ENCODE results near the gene GAL3ST3. TPM values are rescaled to one million over a fixed set of nuclear protein-coding genes. Genes with fewer than 3 reads are reported as not detected.

Gene GAL3ST3
- total and polyA plus RNA-seq, 4 experiments from 2014 or later, result not detected

GRCh38 chr11:66070604-66071380 is 21.8 kb upstream of the GAL3ST3 start:
- Histone ChIP-seq H3K9me3 (ENCODE audit: control insufficient read depth in 1 of 2, low read length in 2 of 2) (no peaks in the 10 kb centered on the region), H3K27me3 (ENCODE audit: insufficient read depth, low read length) (no peaks in the 10 kb centered on the region), H3K27ac (ENCODE audit: low read depth, low read length) (peak overlapping the region; percentile 66), H3K4me1 (ENCODE audit: insufficient read depth, low read length) (peaks cover 59% of the 10 kb centered on the region), H3K4me3 (ENCODE audit: low read length in 2 of 2) (peak overlapping the region; percentile 59 to 98), H3K36me3 (ENCODE audit: insufficient read depth, low read length) (peaks cover 43% of the 10 kb centered on the region)
- Mint-ChIP-seq H3K4me3 (peak overlapping the region; percentile 91 to 98 (median 96)), H3K36me3 (peaks cover 33 to 76% of the 10 kb centered on the region in 2 donors), H3K4me1 (peaks cover 42 to 71% (median 55%) of the 10 kb centered on the region in 4 donors), H3K9me3 (peaks cover 0 to 2% (median 0%) of the 10 kb centered on the region in 8 donors), H3K27ac (peak overlapping the region; percentile 92 to 97 (median 93)), H3K27me3 (no peaks in the 10 kb centered on the region)
- ChIA-PET POLR2A (ENCODE audit: partially characterized antibody) (interaction anchor here (0.6 to 8.3 kb wide), 14 partner anchors 10 to 242 kb away, joined by 3 to 214 read pairs (median 15); partner anchors contain the start of genes BANF1, EIF1AD, GAL3ST3 and SF3B2), CTCF (ENCODE audit: partially characterized antibody) (interaction anchor here (1.0 to 14.8 kb wide), 8 partner anchors 10 to 63 kb away, joined by 3 to 231 read pairs (median 16); no protein-coding TSS in a partner anchor)
- intact Hi-C loops (cut with micrococcal nuclease), result loop anchor here (1.0 kb wide), 3 partner anchors 11 to 30 kb away; partner anchors contain the start of gene SF3B2
- peak in 2 of 5 donors; percentile 23 to 27 for DNase-seq

GRCh38 chr11:66069715-66070603 is 21.0 kb upstream of the GAL3ST3 start, which contains the start of gene PACS1:
Gene PACS1 (plus strand): TSS chr11:66070272. CDS start chr11:66070487, 215 bp downstream.
- Mint-ChIP-seq H3K9me3 (peaks cover 0 to 4% (median 0%) of the 10 kb centered on the region in 8 donors), H3K36me3 (peaks cover 39 to 75% of the 10 kb centered on the region in 2 donors), H3K27me3 (no peaks in the 10 kb centered on the region), H3K4me1 (peaks cover 44 to 69% (median 54%) of the 10 kb centered on the region in 4 donors), H3K27ac (peak within 1 kb of the TSS; percentile 93 to 99 (median 95)), H3K4me3 (peak within 1 kb of the TSS; percentile 91 to 98 (median 96))
- POLR2A ChIA-PET (ENCODE audit: partially characterized antibody), result interaction anchor here (1.2 to 8.3 kb wide), 13 partner anchors 11 to 243 kb away, joined by 3 to 214 read pairs (median 19); partner anchors contain the start of genes BANF1, EIF1AD, GAL3ST3 and SF3B2
- Histone ChIP-seq H3K4me3 (ENCODE audit: low read length in 2 of 2) (peak within 1 kb of the TSS; percentile 59 to 98), H3K27me3 (ENCODE audit: insufficient read depth, low read length) (no peaks in the 10 kb centered on the region), H3K9me3 (ENCODE audit: control insufficient read depth in 1 of 2, low read length in 2 of 2) (no peaks in the 10 kb centered on the region), H3K4me1 (ENCODE audit: insufficient read depth, low read length) (peaks cover 59% of the 10 kb centered on the region), H3K36me3 (ENCODE audit: insufficient read depth, low read length) (peaks cover 47% of the 10 kb centered on the region), H3K27ac (ENCODE audit: low read depth, low read length) (peak within 1 kb of the TSS; percentile 77)
- intact Hi-C loops (cut with micrococcal nuclease), result loop anchor here (1.0 to 2.0 kb wide), 2 partner anchors 18 to 57 kb away; partner anchors contain the start of gene SF3B2
- peak; percentile 71 to 81 (median 78) for DNase-seq
- CTCF ChIA-PET (ENCODE audit: partially characterized antibody), result interaction anchor here (0.8 to 14.8 kb wide), 15 partner anchors 11 to 210 kb away, joined by 3 to 231 read pairs (median 14); partner anchors contain the start of genes MUS81 and SF3B2

- H3K4me1 Mint-ChIP-seq, result peaks cover 40 to 67% (median 50%) of the 10 kb centered on the region in 4 donors
- H3K4me1 ChIP-seq (ENCODE audit: insufficient read depth, low read length), result peaks cover 54% of the 10 kb centered on the region
These were observed 20.2 kb upstream of the GAL3ST3 start for GRCh38 chr11:66068923-66069714.

GRCh38 chr11:66068154-66068821 is 19.3 kb upstream of the GAL3ST3 start:
- Histone ChIP-seq H3K36me3 (ENCODE audit: insufficient read depth, low read length) (peaks cover 53% of the 10 kb centered on the region), H3K27me3 (ENCODE audit: insufficient read depth, low read length) (no peaks in the 10 kb centered on the region), H3K4me1 (ENCODE audit: insufficient read depth, low read length) (peaks cover 48% of the 10 kb centered on the region), H3K9me3 (ENCODE audit: control insufficient read depth in 1 of 2, low read length in 2 of 2) (no peaks in the 10 kb centered on the region), H3K4me3 (ENCODE audit: low read length in 2 of 2) (no peak overlapping the region), H3K27ac (ENCODE audit: low read depth, low read length) (peak overlapping the region; percentile 77)
- intact Hi-C loops (cut with micrococcal nuclease), result loop anchor here (1.0 to 2.0 kb wide), 2 partner anchors 59 to 66 kb away; no protein-coding TSS in a partner anchor
- Mint-ChIP-seq H3K27me3 (no peaks in the 10 kb centered on the region), H3K4me3 (peak overlapping the region; percentile 52 to 96 (median 76)), H3K9me3 (peaks cover 0 to 5% (median 0%) of the 10 kb centered on the region in 8 donors), H3K27ac (peak overlapping the region; percentile 92 to 99 (median 93)), H3K36me3 (peaks cover 46 to 78% of the 10 kb centered on the region in 2 donors), H3K4me1 (peaks cover 39 to 67% (median 51%) of the 10 kb centered on the region in 4 donors)
- ChIA-PET CTCF (ENCODE audit: partially characterized antibody) (interaction anchor here (0.6 to 14.8 kb wide), 31 partner anchors 9 to 314 kb away, joined by 3 to 231 read pairs (median 4); partner anchors contain the start of genes FIBP, GAL3ST3, MUS81 and SF3B2), POLR2A (ENCODE audit: partially characterized antibody) (interaction anchor here (0.6 to 8.3 kb wide), 18 partner anchors 9 to 220 kb away, joined by 3 to 214 read pairs (median 5); partner anchors contain the start of genes CCDC85B, CFL1, GAL3ST3 and SF3B2)
- peak; percentile 71 to 76 (median 72) for DNase-seq

More at GRCh38 chr11:66068923-66069714, 20.2 kb upstream of the GAL3ST3 start:
- H3K9me3 ChIP-seq (ENCODE audit: control insufficient read depth in 1 of 2, low read length in 2 of 2), result no peaks in the 10 kb centered on the region
- POLR2A ChIA-PET (ENCODE audit: partially characterized antibody), result interaction anchor here (0.6 to 8.3 kb wide), 15 partner anchors 10 to 244 kb away, joined by 3 to 214 read pairs (median 5); partner anchors contain the start of genes CCDC85B, CFL1, GAL3ST3 and SF3B2
- CTCF ChIA-PET (ENCODE audit: partially characterized antibody), result interaction anchor here (0.6 to 14.8 kb wide), 28 partner anchors 10 to 236 kb away, joined by 3 to 231 read pairs (median 5); partner anchors contain the start of genes FIBP, GAL3ST3, MUS81 and SF3B2
- DNase-seq, result peak; percentile 31 to 64 (median 39)
- Mint-ChIP-seq H3K36me3 (peaks cover 41 to 77% of the 10 kb centered on the region in 2 donors), H3K9me3 (peaks cover 0 to 5% (median 0%) of the 10 kb centered on the region in 8 donors), H3K27ac (peak overlapping the region; percentile 92 to 99 (median 93)), H3K4me3 (peak overlapping the region; percentile 79 to 96 (median 88)), H3K27me3 (no peaks in the 10 kb centered on the region)
- intact Hi-C loops (cut with micrococcal nuclease), result loop anchor here (1.0 to 2.0 kb wide), 2 partner anchors 58 to 65 kb away; no protein-coding TSS in a partner anchor
- H3K27me3 ChIP-seq (ENCODE audit: insufficient read depth, low read length), result no peaks in the 10 kb centered on the region
- H3K4me3 ChIP-seq (ENCODE audit: low read length in 2 of 2), result peak overlapping the region in 1 of 2 donors; percentile 54
- H3K36me3 ChIP-seq (ENCODE audit: insufficient read depth, low read length), result peaks cover 49% of the 10 kb centered on the region
- H3K27ac ChIP-seq (ENCODE audit: low read depth, low read length), result peak overlapping the region; percentile 77

- POLR2A ChIA-PET (ENCODE audit: partially characterized antibody), result interaction anchor here (1.1 to 8.3 kb wide), 11 partner anchors 13 to 221 kb away, joined by 3 to 214 read pairs (median 5); partner anchors contain the start of genes CCDC85B, GAL3ST3, SF3B2 and YIF1A
- Histone ChIP-seq H3K27ac (ENCODE audit: low read depth, low read length) (peak overlapping the region; percentile 77), H3K4me1 (ENCODE audit: insufficient read depth, low read length) (peaks cover 41% of the 10 kb centered on the region), H3K4me3 (ENCODE audit: low read length in 2 of 2) (no peak overlapping the region), H3K27me3 (ENCODE audit: insufficient read depth, low read length) (no peaks in the 10 kb centered on the region), H3K36me3 (ENCODE audit: insufficient read depth, low read length) (peaks cover 60% of the 10 kb centered on the region), H3K9me3 (ENCODE audit: control insufficient read depth in 1 of 2, low read length in 2 of 2) (no peaks in the 10 kb centered on the region)
- peaks cover 53 to 79% of the 10 kb centered on the region in 2 donors for H3K36me3 Mint-ChIP-seq
- H3K4me3 Mint-ChIP-seq, result no peak overlapping the region
- no peaks in the 10 kb centered on the region for H3K27me3 Mint-ChIP-seq
- DNase-seq, result no peak
- H3K9me3 Mint-ChIP-seq, result peaks cover 0 to 5% (median 0%) of the 10 kb centered on the region in 8 donors
- intact Hi-C loops (cut with micrococcal nuclease), result loop anchor here (1.0 to 2.0 kb wide), 2 partner anchors 59 to 67 kb away; no protein-coding TSS in a partner anchor
- peak overlapping the region in 5 of 7 donors; percentile 22 to 99 (median 93) for H3K27ac Mint-ChIP-seq
- CTCF ChIA-PET (ENCODE audit: partially characterized antibody), result interaction anchor here (0.8 to 14.8 kb wide), 24 partner anchors 9 to 314 kb away, joined by 3 to 231 read pairs (median 6); partner anchors contain the start of genes FIBP, SF3B2 and SNX32
- H3K4me1 Mint-ChIP-seq, result peaks cover 34 to 61% (median 50%) of the 10 kb centered on the region in 4 donors
These were observed 18.7 kb upstream of the GAL3ST3 start for GRCh38 chr11:66067640-66068039.
